Cardiac muscle cell (in vitro differentiated cells and primary cell): ENCODE measurements around the gene AVP. TPM values are rescaled to one million over a fixed set of nuclear protein-coding genes. Genes with fewer than 3 reads are reported as not detected.

Experiments
- DNase-seq, 2 donors: peaks; one replicate each; pipeline versions ENCODE4 v3.0.0 to v3.0.0-alpha.2; 2010 to 2017; ENCODE audit warnings: low read depth in 1 of 2, low spot score in 1 of 2
- H3K27ac ChIP-seq: fragments of 200-600 bp; sonication (generic); 2 replicates; pipeline ENCODE4 v1.5.1; 2016
- H3K27me3 ChIP-seq: fragments of 200-600 bp; sonication (generic); 2 replicates; pipeline ENCODE4 v1.6.0; 2016; ENCODE audit warnings: control low read depth
- H3K36me3 ChIP-seq: fragments of 200-600 bp; sonication (generic); 2 replicates; pipeline ENCODE4 v1.5.1; 2016; ENCODE audit warnings: control low read depth
- H3K4me1 ChIP-seq: fragments of 200-600 bp; sonication (generic); 2 replicates; pipeline ENCODE4 v1.8.1; 2017; ENCODE audit warnings: low read depth, mild to moderate bottlenecking, mixed run types
- H3K4me3 ChIP-seq: fragments of 200-600 bp; sonication (generic); 2 replicates; pipeline ENCODE4 v1.5.1; 2016; ENCODE audit warnings: mild to moderate bottlenecking
- H3K9me3 ChIP-seq: fragments of 200-600 bp; sonication (generic); 2 replicates; pipeline ENCODE4 v1.5.1; 2017; ENCODE audit warnings: low read depth, mild to moderate bottlenecking, control low read depth
- polyA plus RNA-seq: library from polyadenylated mRNA; unstranded; fragments of >200 nt; fragmentation: Nextera tagmentation; extraction: Ambion mirVana; gene quantifications from 2 replicates; pipeline ENCODE4 v1.2.1, GENCODE V29; 2016
- total RNA-seq: library from RNA; depleted of rRNA; stranded (reverse); fragments of >200 nt; gene quantifications from 2 replicates; pipeline ENCODE4 v1.2.3, GENCODE V29; 2016
- TF ChIP-seq, protein P1 (sequence below): IDR thresholded peaks from 2 replicates; pipeline ENCODE4 v1.5.1; 2012; ENCODE audit warnings: low read depth, mild to moderate bottlenecking, low read length

The AVP gene
- total and polyA plus RNA-seq, 2 experiments from 2014 or later = not detected

DNA sequence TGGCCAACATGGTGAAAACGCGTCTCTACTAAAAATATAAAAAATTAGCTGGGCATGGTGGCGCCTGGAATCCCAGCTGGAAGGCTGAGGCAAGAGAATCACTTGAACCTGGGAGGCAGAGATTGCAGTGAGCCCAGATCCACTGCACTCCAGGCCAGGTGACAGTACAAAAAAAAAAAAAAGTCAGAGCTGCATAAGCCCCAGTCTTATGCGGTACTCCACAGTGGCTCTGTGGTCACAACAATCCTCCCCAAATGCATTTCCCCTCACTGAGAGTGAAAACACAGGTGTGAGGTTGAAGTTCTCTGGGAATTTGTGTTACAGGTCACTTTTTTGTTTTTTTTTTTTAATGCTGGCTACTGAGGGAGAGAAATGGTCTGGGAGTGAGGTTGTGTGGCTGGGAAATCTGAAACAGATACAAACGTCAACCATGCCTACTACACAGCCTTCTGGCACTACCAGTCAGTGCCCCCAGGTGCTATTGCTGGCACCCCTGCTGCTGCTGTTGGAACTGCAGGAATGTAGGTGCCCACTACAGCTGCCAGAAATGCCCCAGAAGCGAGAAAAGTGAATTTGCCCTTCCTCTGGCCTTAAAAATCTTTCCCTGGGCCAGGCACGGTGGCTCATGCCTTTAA lies 33.0 kb downstream of the AVP start:
- no peak overlapping the region for H3K4me3 ChIP-seq
- no peaks in the 10 kb centered on the region for H3K9me3 ChIP-seq
- H3K27me3 ChIP-seq = no peaks in the 10 kb centered on the region
- no peaks in the 10 kb centered on the region for H3K4me1 ChIP-seq
- H3K36me3 ChIP-seq = peaks cover 11% of the 10 kb centered on the region
- DNase-seq = no peak
- no peak overlapping the region for H3K27ac ChIP-seq
- TF ChIP-seq, protein P1, sequence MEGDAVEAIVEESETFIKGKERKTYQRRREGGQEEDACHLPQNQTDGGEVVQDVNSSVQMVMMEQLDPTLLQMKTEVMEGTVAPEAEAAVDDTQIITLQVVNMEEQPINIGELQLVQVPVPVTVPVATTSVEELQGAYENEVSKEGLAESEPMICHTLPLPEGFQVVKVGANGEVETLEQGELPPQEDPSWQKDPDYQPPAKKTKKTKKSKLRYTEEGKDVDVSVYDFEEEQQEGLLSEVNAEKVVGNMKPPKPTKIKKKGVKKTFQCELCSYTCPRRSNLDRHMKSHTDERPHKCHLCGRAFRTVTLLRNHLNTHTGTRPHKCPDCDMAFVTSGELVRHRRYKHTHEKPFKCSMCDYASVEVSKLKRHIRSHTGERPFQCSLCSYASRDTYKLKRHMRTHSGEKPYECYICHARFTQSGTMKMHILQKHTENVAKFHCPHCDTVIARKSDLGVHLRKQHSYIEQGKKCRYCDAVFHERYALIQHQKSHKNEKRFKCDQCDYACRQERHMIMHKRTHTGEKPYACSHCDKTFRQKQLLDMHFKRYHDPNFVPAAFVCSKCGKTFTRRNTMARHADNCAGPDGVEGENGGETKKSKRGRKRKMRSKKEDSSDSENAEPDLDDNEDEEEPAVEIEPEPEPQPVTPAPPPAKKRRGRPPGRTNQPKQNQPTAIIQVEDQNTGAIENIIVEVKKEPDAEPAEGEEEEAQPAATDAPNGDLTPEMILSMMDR = no peak

DNA sequence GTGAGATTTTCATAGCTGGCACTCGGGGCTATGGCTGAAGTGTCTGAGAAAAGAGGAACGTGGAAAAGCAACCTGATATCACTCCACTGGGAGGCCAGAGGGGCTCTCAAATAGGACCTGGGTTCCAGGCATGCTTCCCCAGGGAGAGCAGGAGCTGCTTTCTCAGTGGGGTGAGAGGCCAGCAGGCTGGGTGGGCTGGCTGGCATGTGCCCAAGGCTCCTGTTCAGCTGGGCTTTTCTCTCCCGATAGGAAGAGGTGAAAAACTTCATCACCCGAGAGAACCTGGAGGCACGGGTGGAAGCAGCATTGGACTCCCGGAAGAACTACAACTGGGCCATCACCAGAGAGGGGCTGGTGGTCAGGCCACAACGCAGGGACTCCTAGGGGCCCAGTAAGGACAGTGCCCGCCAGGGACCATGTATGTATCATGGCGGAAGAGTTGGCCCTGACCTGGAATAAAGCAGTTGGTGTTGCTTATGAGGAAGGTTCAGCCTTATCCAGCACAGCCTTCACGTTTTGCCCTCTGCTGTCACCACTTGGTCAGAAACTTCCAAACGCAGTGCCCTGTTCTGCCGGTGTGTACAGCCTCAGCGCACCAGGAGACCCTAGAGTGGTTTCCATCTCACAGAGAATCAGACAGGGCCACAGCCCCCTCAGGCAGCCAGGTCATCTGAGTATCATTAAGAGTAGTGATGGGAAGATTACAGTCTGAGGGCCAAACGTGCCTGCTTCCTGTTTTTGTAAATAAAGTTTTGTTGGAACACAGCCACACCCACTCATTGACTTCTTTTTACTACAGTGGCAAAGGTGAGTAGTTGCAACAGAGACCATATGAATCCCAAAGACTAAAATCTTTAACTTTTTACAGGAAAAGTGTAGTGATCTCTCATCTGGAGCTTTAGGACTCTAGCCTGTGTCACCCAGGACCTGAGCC lies 36.8 kb downstream of the AVP start:
- Histone ChIP-seq H3K4me1 (peaks cover 3% of the 10 kb centered on the region), H3K9me3 (no peaks in the 10 kb centered on the region), H3K36me3 (peaks cover 11% of the 10 kb centered on the region), H3K4me3 (no peak overlapping the region), H3K27me3 (no peaks in the 10 kb centered on the region), H3K27ac (no peak overlapping the region)
- no peak for DNase-seq
- TF ChIP-seq, protein P1 = no peak

DNA sequence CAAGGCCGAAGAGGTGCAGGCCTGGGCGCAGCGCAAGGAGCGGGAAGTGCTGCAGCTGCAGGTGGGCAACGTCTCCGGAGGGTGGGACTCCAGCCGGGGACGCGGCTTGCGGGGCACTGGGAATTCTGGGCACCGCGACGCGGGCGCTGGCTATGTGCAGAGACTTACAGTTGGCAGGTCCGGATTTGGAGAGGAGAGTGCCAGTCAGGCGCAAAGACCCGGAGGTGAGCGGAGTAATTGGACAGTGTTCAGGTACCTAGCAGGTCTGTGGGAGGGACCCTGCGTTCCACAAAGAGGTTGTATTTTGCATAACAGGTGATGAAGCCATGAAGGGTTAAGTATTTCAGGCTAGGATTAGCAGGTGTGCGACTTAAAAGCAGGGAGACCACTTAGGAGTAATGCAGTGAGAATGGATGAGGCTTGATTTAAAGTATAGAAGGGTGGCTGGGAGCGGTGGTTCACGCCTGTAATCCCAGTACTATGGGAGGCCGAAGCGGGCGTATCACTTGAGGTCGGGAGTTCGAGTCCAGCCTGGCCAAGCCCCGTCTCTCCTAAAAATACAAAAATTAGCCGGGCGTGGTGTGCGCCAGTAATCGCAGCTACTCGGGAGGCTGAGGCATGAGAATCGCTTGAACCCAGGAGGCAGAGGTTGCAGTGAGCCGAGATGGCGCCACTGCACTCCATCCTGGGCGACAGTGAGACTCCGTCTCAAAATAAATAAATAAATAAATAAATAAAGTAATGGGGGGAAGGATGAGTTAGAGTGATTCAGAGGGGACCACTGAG lies 37.7 kb downstream of the AVP start:
- TF ChIP-seq, protein P1 = no peak
- Histone ChIP-seq H3K36me3 (peaks cover 11% of the 10 kb centered on the region), H3K27me3 (no peaks in the 10 kb centered on the region), H3K9me3 (no peaks in the 10 kb centered on the region), H3K27ac (peak overlapping the region; percentile 52), H3K4me3 (peak overlapping the region; percentile 93), H3K4me1 (peaks cover 3% of the 10 kb centered on the region)
- DNase-seq = peak in 1 of 2 donors; percentile 13

DNA sequence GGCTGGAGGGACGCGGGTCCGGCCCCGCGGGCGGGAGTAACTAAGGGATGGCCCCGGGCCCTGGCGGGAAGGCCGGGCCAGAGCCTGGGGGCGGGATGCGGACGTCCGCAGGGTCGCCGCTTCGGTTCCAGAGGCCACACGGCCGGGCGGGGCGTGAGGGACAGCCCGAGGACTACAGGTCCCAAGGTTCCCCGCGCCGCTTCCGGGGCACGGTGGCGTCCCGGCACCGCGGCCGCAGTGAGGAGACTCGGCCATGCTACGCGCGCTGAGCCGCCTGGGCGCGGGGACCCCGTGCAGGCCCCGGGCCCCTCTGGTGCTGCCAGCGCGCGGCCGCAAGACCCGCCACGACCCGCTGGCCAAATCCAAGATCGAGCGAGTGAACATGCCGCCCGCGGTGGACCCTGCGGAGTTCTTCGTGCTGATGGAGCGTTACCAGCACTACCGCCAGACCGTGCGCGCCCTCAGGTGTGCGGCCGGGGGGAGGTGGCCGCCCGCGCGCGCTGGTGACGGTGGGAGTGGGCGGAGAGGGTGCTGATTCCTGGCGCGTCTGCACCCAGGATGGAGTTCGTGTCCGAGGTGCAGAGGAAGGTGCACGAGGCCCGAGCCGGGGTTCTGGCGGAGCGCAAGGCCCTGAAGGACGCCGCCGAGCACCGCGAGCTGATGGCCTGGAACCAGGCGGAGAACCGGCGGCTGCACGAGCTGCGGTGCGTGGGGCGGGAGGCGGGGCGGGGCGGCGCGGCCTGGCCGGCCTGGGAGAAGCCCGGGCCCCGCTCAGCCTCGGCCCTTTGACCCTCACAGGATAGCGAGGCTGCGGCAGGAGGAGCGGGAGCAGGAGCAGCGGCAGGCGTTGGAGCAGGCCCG lies 38.5 kb downstream of the AVP start, which contains the start of gene MRPS26:
MRPS26 (plus strand) TSS at position 237 of the 861 bp plus-strand sequence; CDS start at position 254, 17 bp downstream.
- Histone ChIP-seq H3K9me3 (no peaks in the 10 kb centered on the region), H3K27ac (peak within 1 kb of the TSS; percentile 52), H3K36me3 (peaks cover 11% of the 10 kb centered on the region), H3K4me3 (peak within 1 kb of the TSS; percentile 93), H3K4me1 (peaks cover 3% of the 10 kb centered on the region), H3K27me3 (no peaks in the 10 kb centered on the region)
- peak; percentile 92 to 96 for DNase-seq
- TF ChIP-seq, protein P1 = no peak
